HG03571 (cell line): Measurements from ENCODE around the gene SAMD4B.
"Not testable (repeated sequence)": the region's sequence is repeated elsewhere in the genome, so short reads cannot be mapped to it uniquely, and the experiment has no call there.

ENCODE experiments used
- ATAC-seq: cut with Tn5 transposase; IDR thresholded peaks from one replicate; pipeline ENCODE4 v1.9.1; 2021; ENCODE audit not compliant: unreplicated experiment

Gene SAMD4B

GRCh38 chr19:39333507-39333906 lies 8.7 kb upstream of the SAMD4B start:
- no peak for ATAC-seq

- ATAC-seq = no peak
Observed at GRCh38 chr19:39334444-39334976, 7.7 kb upstream of the SAMD4B start.

GRCh38 chr19:39335168-39335548 lies 7.1 kb upstream of the SAMD4B start:
- no peak for ATAC-seq

GRCh38 chr19:39336483-39336882 lies 5.7 kb upstream of the SAMD4B start:
- ATAC-seq = no peak

DNA sequence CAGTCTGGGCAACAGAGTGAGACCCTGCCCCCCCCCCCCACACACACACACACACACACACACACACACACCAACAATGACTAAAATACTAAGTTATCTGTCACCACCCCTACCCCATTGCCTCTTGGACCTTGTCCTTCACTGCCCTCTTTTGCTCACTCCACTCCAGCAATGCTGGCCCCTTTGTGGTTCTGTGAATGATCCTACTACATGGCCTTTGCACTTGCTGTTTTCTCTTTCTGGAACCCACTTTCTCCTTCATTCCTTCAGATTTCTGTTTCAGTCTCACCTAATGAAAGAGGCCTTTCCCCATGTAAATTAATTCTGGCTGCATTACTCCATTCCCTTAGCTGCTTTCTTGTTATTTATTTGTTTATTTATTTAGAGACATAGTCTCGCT lies 2.5 kb upstream of the SAMD4B start:
- ATAC-seq = no peak

- not testable (repeated sequence) for ATAC-seq
Observed at GRCh38 chr19:39340156-39340555, 2.1 kb upstream of the SAMD4B start.

DNA sequence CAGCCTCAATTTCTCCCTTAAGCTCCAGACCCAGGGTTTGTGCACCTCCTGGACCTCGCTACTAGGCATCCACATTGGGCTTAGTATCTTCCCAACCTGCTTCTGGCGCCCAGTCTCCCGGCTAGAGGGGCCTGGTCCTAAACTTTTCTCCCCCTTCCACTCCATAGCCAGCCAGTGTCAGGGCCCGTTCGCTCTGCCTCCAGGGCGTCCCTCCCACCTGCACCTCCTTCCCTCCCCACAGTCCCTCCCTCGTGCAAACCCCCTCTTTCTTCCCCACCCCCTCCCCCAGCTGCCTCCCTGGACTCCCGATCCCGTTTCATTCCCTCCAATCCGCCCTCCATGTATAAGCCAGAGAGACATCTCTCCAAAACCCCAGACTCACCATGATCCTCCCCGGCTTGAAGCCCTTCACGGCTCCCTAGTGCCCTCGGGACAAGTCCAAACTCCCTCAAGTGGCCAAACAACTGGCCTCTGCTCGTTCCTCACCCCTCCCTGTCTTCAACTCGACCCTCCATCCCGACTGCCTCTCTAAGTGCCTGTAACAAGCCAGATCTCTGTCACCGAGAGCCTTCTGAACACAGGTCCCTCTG lies 997 bp upstream of the SAMD4B start:
- no peak for ATAC-seq

- peak; percentile 1 for ATAC-seq
Observed at GRCh38 chr19:39342647-39343305, 555 bp downstream of the SAMD4B start.

- no peak for ATAC-seq
Observed at GRCh38 chr19:39345956-39346355, 3.7 kb downstream of the SAMD4B start.

DNA sequence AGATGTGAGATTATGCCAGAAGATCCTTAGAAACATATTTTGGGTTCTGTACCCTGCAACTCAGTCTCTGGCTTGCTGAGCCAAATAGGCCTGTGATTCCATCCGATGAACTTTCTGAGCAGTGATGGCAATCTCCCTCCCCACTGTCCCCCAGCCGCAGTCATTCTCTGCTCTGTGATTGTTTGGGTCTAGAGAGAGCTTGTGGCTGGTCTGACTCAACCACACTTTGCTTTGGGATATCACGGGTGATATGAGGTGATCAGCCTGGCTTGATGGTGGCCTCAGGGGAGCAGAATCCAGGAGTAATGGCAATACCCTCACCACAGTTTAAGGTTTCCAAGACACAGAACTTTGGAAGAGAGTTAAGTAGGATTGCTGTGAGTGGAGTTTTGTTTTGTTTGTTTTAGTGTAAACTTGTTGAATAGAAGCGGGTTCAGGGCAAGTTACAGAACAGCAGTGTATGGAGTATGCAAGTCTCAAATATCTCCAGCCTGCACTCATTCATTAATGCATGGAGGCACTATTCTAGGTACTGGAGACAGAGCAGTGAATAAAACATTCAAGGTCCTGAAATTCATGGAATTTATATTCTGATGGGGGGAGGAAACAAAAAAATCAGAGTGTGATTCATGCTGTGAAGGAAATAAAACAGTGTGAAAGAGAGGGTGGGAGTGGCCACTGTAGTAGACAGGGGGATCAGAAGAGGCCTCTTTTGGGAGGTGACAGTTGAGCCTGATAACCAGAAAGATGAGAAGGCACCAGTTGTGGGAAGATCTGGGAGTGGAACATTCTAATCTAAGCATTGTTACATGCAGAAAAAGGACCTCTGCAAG lies 5.3 kb downstream of the SAMD4B start:
- ATAC-seq = no peak

- no peak for ATAC-seq
Observed at GRCh38 chr19:39349326-39349725, 7.1 kb downstream of the SAMD4B start.

DNA sequence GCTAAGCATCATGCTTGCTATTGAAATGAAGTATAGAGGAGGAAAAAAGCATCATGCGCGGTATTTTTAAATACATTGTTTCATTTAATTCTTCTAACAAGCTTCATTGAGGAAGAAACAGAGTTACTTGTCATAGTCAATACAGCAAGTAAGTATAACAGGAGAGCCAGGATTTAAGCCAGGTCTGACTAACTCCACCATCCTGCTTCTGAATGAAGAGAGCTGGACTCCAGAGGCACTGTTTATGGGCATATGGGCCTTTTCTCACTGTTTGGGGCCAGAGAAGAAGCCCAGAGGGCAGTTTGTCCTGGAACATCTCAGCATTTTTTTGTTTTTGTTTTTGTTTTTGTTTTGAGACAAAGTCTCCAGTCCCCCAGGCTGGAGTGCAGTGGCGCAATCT lies 7.9 kb downstream of the SAMD4B start:
- no peak for ATAC-seq

GRCh38 chr19:39351537-39352064 lies 9.4 kb downstream of the SAMD4B start:
- no peak for ATAC-seq

DNA sequence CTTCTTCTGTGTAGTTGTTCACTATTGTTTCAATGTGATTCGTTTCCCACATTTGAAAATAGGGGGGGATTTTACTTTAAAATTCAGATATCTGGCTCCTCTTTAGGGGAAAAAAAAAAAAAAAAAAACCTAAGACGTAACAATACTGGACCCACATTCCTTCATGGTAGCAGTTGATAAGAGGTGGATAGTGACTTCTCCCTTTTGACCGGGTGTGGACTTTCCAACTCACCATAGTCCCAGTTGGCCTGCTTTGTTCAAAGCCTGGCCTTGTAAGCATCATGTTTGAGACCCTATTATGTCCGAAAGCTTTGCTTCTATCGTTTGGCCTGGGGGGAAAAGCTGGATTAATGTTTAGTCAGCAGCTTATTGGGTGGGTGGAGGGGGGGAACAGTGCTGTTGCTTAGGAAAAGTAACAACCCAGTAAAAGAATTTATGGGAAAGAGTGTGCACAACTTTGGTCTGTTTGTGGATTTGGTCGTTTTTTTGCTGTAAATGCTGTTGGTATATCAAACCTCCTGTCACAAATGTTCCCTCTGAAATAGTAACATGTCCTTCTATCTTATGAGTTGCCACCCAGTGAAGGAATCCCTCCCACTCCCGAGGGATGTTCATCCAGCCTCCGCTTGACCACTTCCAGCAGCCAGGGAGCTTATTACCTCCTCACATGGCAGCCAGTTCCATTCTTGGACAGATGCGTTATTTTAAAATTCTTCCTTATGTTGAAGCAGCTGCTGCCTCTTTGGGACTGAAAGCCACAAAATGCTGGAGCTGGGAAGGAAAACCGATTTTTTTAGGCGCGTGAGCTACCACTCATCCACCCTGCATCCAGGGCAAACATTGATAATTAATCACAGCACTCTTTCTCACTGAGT lies 10.4 kb downstream of the SAMD4B start:
- ATAC-seq = no peak

DNA sequence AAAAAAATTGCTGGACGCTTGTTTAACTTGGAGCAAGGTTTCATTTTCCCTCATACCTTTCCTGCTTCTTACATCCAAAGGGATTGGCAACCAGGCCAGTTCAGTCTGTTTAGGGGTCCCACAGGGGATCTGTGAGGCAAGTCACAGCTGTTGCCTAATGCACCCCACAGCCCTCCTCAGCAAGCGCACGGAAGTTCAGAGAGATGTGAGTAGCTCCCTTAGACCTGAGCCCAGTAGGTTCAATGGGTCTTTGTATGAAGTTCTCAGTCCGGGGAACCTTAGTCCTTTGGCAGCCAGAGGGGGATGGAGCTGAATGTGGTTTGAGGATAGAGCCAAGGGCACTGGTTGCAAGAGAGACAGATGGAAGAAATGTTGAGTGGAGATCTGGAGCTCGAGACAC lies 13.0 kb downstream of the SAMD4B start:
- no peak for ATAC-seq

GRCh38 chr19:39356073-39356472 lies 13.9 kb downstream of the SAMD4B start:
- ATAC-seq = no peak

GRCh38 chr19:39356647-39357046 lies 14.4 kb downstream of the SAMD4B start:
- ATAC-seq = no peak

- ATAC-seq = no peak
Observed at GRCh38 chr19:39359026-39359425, 16.8 kb downstream of the SAMD4B start.

- ATAC-seq = no peak
Observed at GRCh38 chr19:39360599-39360998, 18.4 kb downstream of the SAMD4B start.
